GM12874 (cell line): ENCODE data around the gene NUB1.

Source experiments
- CTCF ChIP-seq: IDR thresholded peaks from 2 replicates; pipeline ENCODE4 v1.5.1; 2011; ENCODE audit warnings: low read depth, mild to moderate bottlenecking, control low read depth, low read length, moderate library complexity; ENCODE audit not compliant: insufficient read depth

NUB1 gene

GRCh38 chr7:151382079-151382885 lies 40.7 kb downstream of the NUB1 start:
- no peak for TF ChIP-seq CTCF

GRCh38 chr7:151383638-151384351 lies 42.2 kb downstream of the NUB1 start:
- no peak for TF ChIP-seq CTCF

- no peak for TF ChIP-seq CTCF
These were observed 42.7 kb downstream of the NUB1 start for GRCh38 chr7:151384352-151384697.

- TF ChIP-seq CTCF = no peak
These were observed 43.4 kb downstream of the NUB1 start for GRCh38 chr7:151384776-151385625.

- no peak for TF ChIP-seq CTCF
These were observed 44.2 kb downstream of the NUB1 start for GRCh38 chr7:151385626-151386300.

GRCh38 chr7:151386301-151387160 lies 44.9 kb downstream of the NUB1 start:
- TF ChIP-seq CTCF = no peak
